HG03342 (cell line): ENCODE data around the gene PNPT1.
"Not testable (repeated sequence)": the region's sequence is repeated elsewhere in the genome, so short reads cannot be mapped to it uniquely, and the experiment has no call there.

Source experiments
- ATAC-seq: cut with Tn5 transposase; IDR thresholded peaks from one replicate; pipeline ENCODE4 v1.9.1; 2021; ENCODE audit warnings: mild to moderate bottlenecking, moderate library complexity; ENCODE audit not compliant: unreplicated experiment

The PNPT1 gene

GRCh38 chr2:55693181-55694125, at the start of gene PNPT1:
TSS of gene PNPT1 (minus strand) at chr2:55693844. CDS start at chr2:55693823, 21 bp downstream.
- ATAC-seq: peak; percentile 100

- ATAC-seq: no peak
These were observed 49.4 kb upstream of the PNPT1 start for GRCh38 chr2:55742996-55743395.

GRCh38 chr2:55736019-55736536, 42.4 kb upstream of the PNPT1 start:
- not testable (repeated sequence) for ATAC-seq

- ATAC-seq: no peak
These were observed 41.1 kb upstream of the PNPT1 start for GRCh38 chr2:55734726-55735125.

GRCh38 chr2:55733335-55733734, 39.7 kb upstream of the PNPT1 start:
- ATAC-seq: no peak

GRCh38 chr2:55732854-55733253, 39.2 kb upstream of the PNPT1 start:
- ATAC-seq: no peak

- ATAC-seq: no peak
These were observed 35.6 kb upstream of the PNPT1 start for GRCh38 chr2:55729136-55729685.

GRCh38 chr2:55721596-55722215, 28.1 kb upstream of the PNPT1 start:
- ATAC-seq: no peak

GRCh38 chr2:55720417-55720816, 26.8 kb upstream of the PNPT1 start:
- no peak for ATAC-seq

- ATAC-seq: no peak
These were observed 26.2 kb upstream of the PNPT1 start for GRCh38 chr2:55719852-55720251.

- peak; percentile 84 for ATAC-seq
These were observed 24.7 kb upstream of the PNPT1 start for GRCh38 chr2:55718165-55719008.

GRCh38 chr2:55715626-55716025, 22.0 kb upstream of the PNPT1 start:
- ATAC-seq: no peak

GRCh38 chr2:55715178-55715577, 21.5 kb upstream of the PNPT1 start:
- ATAC-seq: not testable (repeated sequence)

GRCh38 chr2:55712477-55713060, 18.9 kb upstream of the PNPT1 start:
- no peak for ATAC-seq

- ATAC-seq: no peak
These were observed 16.4 kb upstream of the PNPT1 start for GRCh38 chr2:55710025-55710424.

GRCh38 chr2:55707751-55708150, 14.1 kb upstream of the PNPT1 start:
- ATAC-seq: no peak

- not testable (repeated sequence) for ATAC-seq
These were observed 12.6 kb upstream of the PNPT1 start for GRCh38 chr2:55706258-55706657.

- ATAC-seq: no peak
These were observed 11.5 kb upstream of the PNPT1 start for GRCh38 chr2:55705027-55705653.

- ATAC-seq: no peak
These were observed 9.7 kb upstream of the PNPT1 start for GRCh38 chr2:55703350-55703749.

- peak; percentile 2 for ATAC-seq
These were observed 904 bp downstream of the PNPT1 start for GRCh38 chr2:55692740-55693139.
